PC-3 (cell line): Measurements from ENCODE around the gene HOXC5. TPM values are rescaled to one million over a fixed set of nuclear protein-coding genes. Genes with fewer than 3 reads are reported as not detected.

Experiments used
- ATAC-seq: fragments of 200-7000 bp; cut with Tn5 transposase; 2 replicates; pipeline ENCODE4 v1.9.1; 2020; ENCODE audit warnings: mild to moderate bottlenecking, moderate library complexity
- BruUV-seq: library from RNA; stranded (reverse); fragments of 400-500 nt; replicated peaks from 2 replicates; lab custom pipeline; 2021; lab: Mats Ljungman, UMichigan
- CTCF ChIA-PET: fragments of 300-600 bp; sonication (Branson Sonifier 250); formaldehyde crosslinking; loops from one replicate; lab custom pipeline; 2022; ENCODE audit warnings: antibody characterized with exemption; lab: Charles Lee
- POLR2A ChIA-PET: fragments of 300-600 bp; sonication (Branson Sonifier 250); formaldehyde crosslinking; loops from one replicate; lab custom pipeline; 2022; ENCODE audit warnings: antibody characterized with exemption; ENCODE audit not compliant: unreplicated experiment; lab: Charles Lee
- DNase-seq: peaks from one replicate; pipeline ENCODE4 v3.0.0-alpha.2; 2015
- H2AFZ ChIP-seq: fragments of 300-600 bp; sonication (generic); 2 replicates; pipeline ENCODE4 v1.6.0; 2016; ENCODE audit warnings: antibody characterized with exemption, low read length
- H3F3A ChIP-seq: fragments of 300-600 bp; sonication (generic); one replicate; pipeline ENCODE4 v1.6.0; 2017; ENCODE audit warnings: antibody characterized with exemption, low read length, control low read depth, mild to moderate bottlenecking; ENCODE audit not compliant: unreplicated experiment
- H3K27ac ChIP-seq: fragments of 300-600 bp; sonication (generic); 2 replicates; pipeline ENCODE4 v1.5.1; 2016; ENCODE audit warnings: mild to moderate bottlenecking, low read length
- H3K27me3 ChIP-seq: fragments of 300-600 bp; sonication (generic); 2 replicates; pipeline ENCODE4 v1.6.1; 2016; ENCODE audit warnings: low read length, mixed read lengths
- H3K36me3 ChIP-seq: fragments of 300-600 bp; sonication (generic); 2 replicates; pipeline ENCODE4 v1.6.1; 2016; ENCODE audit warnings: low read depth, mixed run types, low read length, mixed read lengths
- H3K4me1 ChIP-seq: fragments of 300-600 bp; sonication (generic); 2 replicates; pipeline ENCODE4 v1.5.1; 2016; ENCODE audit warnings: low read length; ENCODE audit not compliant: insufficient read depth
- H3K4me2 ChIP-seq: fragments of 300-600 bp; sonication (generic); 2 replicates; pipeline ENCODE4 v1.6.0; 2016; ENCODE audit warnings: low read length
- H3K4me3 ChIP-seq: fragments of 300-600 bp; sonication (generic); 2 replicates; pipeline ENCODE4 v1.5.1; 2016; ENCODE audit warnings: mild to moderate bottlenecking, low read length, mixed read lengths
- H3K79me2 ChIP-seq: fragments of 300-600 bp; sonication (generic); 2 replicates; pipeline ENCODE4 v1.6.1; 2017; ENCODE audit warnings: low read length, mixed read lengths
- H3K9ac ChIP-seq: fragments of 300-600 bp; sonication (generic); 2 replicates; pipeline ENCODE4 v1.6.0; 2016; ENCODE audit warnings: mild to moderate bottlenecking, low read length
- H3K9me2 ChIP-seq: fragments of 300-600 bp; sonication (generic); replicated peaks from 2 replicates; pipeline ENCODE4 v1.6.1; 2016; ENCODE audit warnings: mixed run types, low read length, mixed read lengths
- H3K9me3 ChIP-seq: fragments of 300-600 bp; sonication (generic); 2 replicates; pipeline ENCODE4 v1.6.1; 2016; ENCODE audit warnings: low read length, mixed read lengths
- H4K20me1 ChIP-seq: fragments of 300-600 bp; sonication (generic); 2 replicates; pipeline ENCODE4 v1.6.1; 2016; ENCODE audit warnings: low read length, mixed read lengths
- CTCF ChIP-seq: fragments of 300-600 bp; sonication (generic); conservative IDR thresholded peaks from 2 replicates; pipeline ENCODE4 v1.5.1; 2017; ENCODE audit warnings: antibody characterized with exemption, low read depth, mild to moderate bottlenecking, low read length
- EZH2 ChIP-seq: fragments of 300-600 bp; sonication (generic); IDR thresholded peaks from one replicate; pipeline ENCODE4 v1.6.1; 2017; ENCODE audit warnings: antibody characterized with exemption, mild to moderate bottlenecking, low read length; ENCODE audit not compliant: unreplicated experiment
- EZH2phosphoT487 ChIP-seq: fragments of 300-600 bp; sonication (generic); IDR thresholded peaks from 2 replicates; pipeline ENCODE4 v1.6.1; 2018; ENCODE audit warnings: mild to moderate bottlenecking, antibody characterized with exemption, low read length, borderline replicate concordance
- intact Hi-C: fragments of 100-400 bp; cut with micrococcal nuclease; formaldehyde crosslinking; loops from 2 replicates; pipeline ENCODE4 v1.9.0; 2023
- total RNA-seq: library from RNA; depleted of rRNA; stranded (reverse); fragments of >200 nt; gene quantifications from 2 replicates; pipeline ENCODE4 v1.2.3, GENCODE V29; 2014

The HOXC5 gene
- total RNA-seq, 1 experiment from 2014 or later: 0.26 TPM

DNA sequence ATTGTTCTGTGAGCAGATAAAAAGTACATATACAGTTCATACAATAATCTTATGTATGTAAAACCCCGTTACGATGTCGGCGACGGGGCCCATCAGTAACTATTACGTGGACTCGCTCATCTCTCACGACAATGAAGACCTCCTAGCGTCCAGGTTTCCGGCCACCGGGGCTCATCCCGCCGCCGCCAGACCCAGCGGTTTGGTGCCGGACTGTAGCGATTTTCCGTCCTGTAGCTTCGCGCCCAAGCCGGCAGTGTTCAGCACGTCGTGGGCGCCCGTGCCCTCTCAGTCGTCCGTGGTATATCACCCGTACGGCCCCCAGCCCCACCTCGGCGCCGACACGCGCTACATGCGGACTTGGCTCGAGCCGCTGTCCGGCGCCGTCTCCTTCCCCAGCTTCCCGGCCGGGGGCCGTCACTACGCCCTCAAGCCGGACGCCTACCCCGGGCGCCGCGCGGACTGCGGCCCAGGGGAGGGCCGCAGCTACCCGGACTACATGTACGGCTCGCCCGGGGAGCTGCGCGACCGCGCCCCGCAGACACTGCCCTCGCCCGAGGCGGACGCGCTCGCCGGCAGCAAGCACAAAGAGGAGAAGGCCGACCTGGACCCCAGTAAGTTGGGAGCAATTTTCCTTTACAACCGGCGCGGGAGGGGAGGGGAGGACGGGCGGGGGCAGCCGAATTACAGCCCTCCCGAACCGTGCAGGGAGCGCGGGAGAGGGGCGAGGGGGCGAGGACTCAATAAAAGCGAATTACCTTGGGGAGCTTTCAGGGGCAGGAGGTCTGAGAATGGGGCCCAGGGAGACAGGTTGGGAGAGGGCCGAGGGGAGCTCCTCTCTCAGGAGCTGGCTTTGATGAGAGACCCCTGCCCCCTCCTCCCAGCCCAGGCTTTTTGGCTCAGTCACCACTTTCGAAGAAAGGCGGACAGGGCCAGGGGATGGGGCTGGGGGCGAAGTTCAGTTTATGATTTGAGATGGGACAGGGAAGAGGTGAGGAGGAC lies 32.4 kb upstream of the HOXC5 start, which contains the start of gene HOXC9:
Gene HOXC9, plus strand, starts transcription at position 46 of the 999 bp plus-strand sequence. Its CDS starts 28 bp downstream, at position 74.
- H3K9me3 ChIP-seq: no peaks in the 10 kb centered on the region
- H3F3A ChIP-seq: no peaks in the 10 kb centered on the region
- peak within 1 kb of the TSS; percentile 57 for H3K4me3 ChIP-seq
- no peaks in the 10 kb centered on the region for H3K27me3 ChIP-seq
- BruUV-seq: no TSS peak
- intact Hi-C loops: no loop called here
- H3K4me2 ChIP-seq: peak within 1 kb of the TSS; percentile 82
- H3K9ac ChIP-seq: peak within 1 kb of the TSS; percentile 34
- no peaks in the 10 kb centered on the region for H3K9me2 ChIP-seq
- H3K27ac ChIP-seq: no peak within 1 kb of the TSS
- peaks cover 12% of the 10 kb centered on the region for H3K4me1 ChIP-seq
- peak within 1 kb of the TSS; percentile 71 for H2AFZ ChIP-seq
- H3K79me2 ChIP-seq: peaks cover 35% of the 10 kb centered on the region
- no peak for ATAC-seq
- no peak for TF ChIP-seq CTCF
- no peak for TF ChIP-seq EZH2
- TF ChIP-seq EZH2phosphoT487: no peak
- ChIA-PET CTCF (no interaction called here), POLR2A (no interaction called here)
- no peak for DNase-seq
- no peaks in the 10 kb centered on the region for H4K20me1 ChIP-seq
- H3K36me3 ChIP-seq: no peaks in the 10 kb centered on the region

DNA sequence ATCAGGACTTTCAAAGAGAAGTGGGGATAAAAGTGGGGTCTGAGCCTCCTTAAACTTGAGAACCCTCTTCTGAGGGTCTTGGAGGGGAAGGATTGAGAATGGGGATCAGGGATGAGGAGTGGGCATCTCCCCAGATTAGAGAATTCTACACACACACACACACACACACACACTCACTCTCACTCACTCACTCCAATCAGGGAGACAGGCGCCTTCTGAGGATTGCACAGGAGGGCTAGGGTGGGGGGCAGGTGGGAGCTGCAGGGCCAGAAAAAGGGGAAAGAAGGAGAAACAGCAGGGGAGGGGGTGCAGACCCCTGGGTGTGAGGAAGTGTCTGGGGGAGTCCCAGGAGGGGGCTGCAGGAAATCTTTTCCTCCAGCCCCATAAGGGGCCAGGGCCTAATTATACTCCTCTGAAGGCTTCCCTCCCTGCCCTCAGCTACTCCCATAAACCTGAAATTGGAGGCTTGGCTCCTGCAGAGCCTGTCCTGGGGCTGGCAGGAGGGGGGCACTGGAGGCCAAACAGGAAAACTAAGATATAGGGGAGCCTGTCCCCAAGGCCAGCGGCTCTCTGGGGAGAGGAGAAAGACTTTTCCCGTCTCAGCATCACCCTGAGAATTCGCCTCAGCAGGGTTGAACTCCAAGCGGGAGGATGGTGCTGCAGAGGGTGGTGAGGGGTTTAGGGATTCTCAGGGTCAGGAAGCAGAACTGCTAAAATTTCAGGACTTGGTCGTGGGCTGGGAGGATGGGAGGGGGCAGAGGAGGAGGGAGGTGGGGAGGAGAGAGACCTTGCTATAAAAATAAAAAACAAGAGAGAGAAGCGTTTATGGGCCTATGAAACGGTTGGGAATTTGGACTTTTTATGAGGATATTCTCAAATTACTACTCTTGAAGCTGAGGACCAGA lies 31.3 kb upstream of the HOXC5 start:
- Histone ChIP-seq H3K9me3 (no peaks in the 10 kb centered on the region), H3K4me2 (no peak overlapping the region), H3K79me2 (peaks cover 24% of the 10 kb centered on the region), H3K27me3 (no peaks in the 10 kb centered on the region), H3K27ac (no peak overlapping the region), H3K4me3 (no peak overlapping the region), H3K4me1 (peaks cover 11% of the 10 kb centered on the region), H3K9me2 (no peaks in the 10 kb centered on the region), H3K9ac (no peak overlapping the region), H3K36me3 (no peaks in the 10 kb centered on the region), H4K20me1 (no peaks in the 10 kb centered on the region), H3F3A (no peaks in the 10 kb centered on the region), H2AFZ (no peak overlapping the region)
- no TSS peak for BruUV-seq
- ATAC-seq: no peak
- ChIA-PET POLR2A (no interaction called here), CTCF (interaction anchor here (0.6 kb wide), 1 partner anchor 244 kb away, joined by 15 read pairs; no protein-coding TSS in a partner anchor)
- DNase-seq: no peak
- no peak for TF ChIP-seq EZH2
- intact Hi-C loops: no loop called here

DNA sequence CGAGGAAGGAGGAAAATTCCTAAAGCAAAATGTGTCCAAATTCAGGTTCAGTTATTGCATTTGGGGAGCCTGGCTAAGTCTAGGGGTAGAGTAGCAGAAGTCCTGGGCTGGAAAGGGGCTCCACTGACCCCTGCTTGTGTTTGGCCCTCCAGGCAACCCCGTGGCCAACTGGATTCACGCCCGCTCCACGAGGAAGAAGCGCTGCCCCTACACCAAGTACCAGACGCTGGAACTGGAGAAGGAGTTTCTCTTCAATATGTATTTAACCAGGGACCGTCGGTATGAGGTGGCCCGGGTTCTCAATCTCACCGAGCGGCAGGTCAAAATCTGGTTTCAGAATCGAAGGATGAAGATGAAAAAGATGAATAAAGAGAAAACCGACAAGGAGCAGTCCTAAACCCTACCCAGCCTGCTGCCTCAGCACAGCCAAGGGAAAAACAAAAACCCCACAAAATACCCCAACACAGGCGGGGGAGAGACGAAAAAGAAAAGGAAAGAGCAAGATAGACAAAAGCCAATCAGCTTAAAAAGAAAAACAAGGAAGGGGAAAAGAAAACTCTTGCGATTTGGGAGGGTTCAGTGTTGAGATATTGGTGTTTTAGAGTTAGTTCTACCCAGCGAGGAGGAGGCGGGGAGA lies 30.5 kb upstream of the HOXC5 start:
- no peaks in the 10 kb centered on the region for H3K9me2 ChIP-seq
- H3K36me3 ChIP-seq: no peaks in the 10 kb centered on the region
- CTCF ChIA-PET: interaction anchor here (0.6 kb wide), 1 partner anchor 245 kb away, joined by 15 read pairs; no protein-coding TSS in a partner anchor
- ATAC-seq (no peak), DNase-seq (no peak)
- H2AFZ ChIP-seq: no peak overlapping the region
- H3K27me3 ChIP-seq: no peaks in the 10 kb centered on the region
- peaks cover 16% of the 10 kb centered on the region; the same call in 1 of the 2 replicates for H3K79me2 ChIP-seq
- TF ChIP-seq EZH2phosphoT487 (no peak), CTCF (no peak), EZH2 (no peak)
- POLR2A ChIA-PET: no interaction called here
- peaks cover 10% of the 10 kb centered on the region for H3K4me1 ChIP-seq
- no peak overlapping the region for H3K4me3 ChIP-seq
- no peaks in the 10 kb centered on the region for H3K9me3 ChIP-seq
- H3K27ac ChIP-seq: no peak overlapping the region
- H3F3A ChIP-seq: no peaks in the 10 kb centered on the region
- no peak overlapping the region for H3K9ac ChIP-seq
- BruUV-seq: no TSS peak
- H4K20me1 ChIP-seq: no peaks in the 10 kb centered on the region
- H3K4me2 ChIP-seq: no peak overlapping the region
- intact Hi-C loops: no loop called here
